Thyroid gland (tissue), 4 donors: ENCODE measurements around the gene KHDC3L. TPM values are rescaled to one million over a fixed set of nuclear protein-coding genes. Genes with fewer than 3 reads are reported as not detected.
A peak's percentile ranks its signal among the peaks of the same experiment; 100 is the strongest.

ENCODE experiments used
- DNase-seq, 2 donors: peaks; one replicate each; pipeline ENCODE4 v3.0.0-alpha.2; 2019
- H3K27ac ChIP-seq, 3 donors: fragments of 200-600 bp; sonication (generic); 1 replicate in 2 of 3; 2 replicates in 1 of 3; pipeline ENCODE4 v1.5.1; 2016 to 2019; ENCODE audit warnings: mild to moderate bottlenecking in 1 of 3, moderate library complexity in 1 of 3
- H3K27me3 ChIP-seq: fragments of 200-600 bp; sonication (generic); one replicate; pipeline ENCODE4 v1.5.1; 2019
- H3K36me3 ChIP-seq, 2 donors: fragments of 200-600 bp; sonication (generic); one replicate each; pipeline ENCODE4 v1.5.1; 2016 to 2019
- H3K4me1 ChIP-seq, 2 donors: fragments of 200-600 bp; sonication (generic); one replicate each; pipeline ENCODE4 v1.5.1; 2017 to 2019
- H3K4me3 ChIP-seq, 3 donors: fragments of 200-600 bp; sonication (generic); replicated peaks in 1 of 3; 1 replicate in 2 of 3; 2 replicates in 1 of 3; pipeline ENCODE4 v1.5.1; 2016; ENCODE audit warnings: mild to moderate bottlenecking in 1 of 3
- H3K9me3 ChIP-seq: fragments of 200-600 bp; sonication (generic); one replicate; pipeline ENCODE4 v1.5.1; 2017
- CTCF ChIP-seq, 6 experiments: fragments of 200-600 bp in 3 of 6; fragments of 450-650 bp in 3 of 6; sonication (generic) in 3 of 6; IDR thresholded peaks; one replicate each; pipeline ENCODE4 v1.5.1; 2016 to 2019; ENCODE audit warnings: antibody characterized with exemption in 6 of 6, mild to moderate bottlenecking in 2 of 6, inconsistent platforms in 1 of 6, moderate library complexity in 1 of 6
- POLR2A ChIP-seq, 2 donors: fragments of 450-650 bp; IDR thresholded peaks; one replicate each; pipeline ENCODE4 v1.6.1; 2017; ENCODE audit warnings: antibody characterized with exemption in 2 of 2, mild to moderate bottlenecking in 2 of 2, moderate library complexity in 1 of 2
- WGBS, 2 donors: methylation state at CpG; one replicate each; pipeline ENCODE4 v1.1.5; 2017; 5-methylcytosine and 5-hydroxymethylcytosine counted together
- intact Hi-C: fragments of 100-400 bp; cut with DNase I; formaldehyde crosslinking; loops from one replicate; pipeline ENCODE4 v1.15.1; 2023
- total RNA-seq, 4 donors: library from RNA; depleted of rRNA; stranded (reverse); fragments of >200 nt; gene quantifications; one replicate each; pipeline ENCODE4 v1.2.3, GENCODE V29; 2016

KHDC3L gene
- not detected for total RNA-seq

GRCh38 chr6:73362358-73362757 is at the start of gene KHDC3L:
Gene KHDC3L, plus strand, starts transcription at chr6:73362658. Its CDS starts 72 bp downstream, at chr6:73362730.
- intact Hi-C loops = no loop called here
- Histone ChIP-seq H3K9me3 (no peaks in the 10 kb centered on the region), H3K27me3 (no peaks in the 10 kb centered on the region), H3K4me1 (no peaks in the 10 kb centered on the region), H3K27ac (no peak within 1 kb of the TSS), H3K4me3 (no peak within 1 kb of the TSS), H3K36me3 (no peaks in the 10 kb centered on the region)
- 85 to 90% methylated on average over 22 to 23 of the region's 23 CpGs for WGBS, 2 donors
- DNase-seq = no peak
- TF ChIP-seq CTCF (IDR thresholded peaks at IDR 0.05) = no peak
- TF ChIP-seq POLR2A (IDR thresholded peaks at IDR 0.05) = no peak

- DNase-seq = no peak
- no peak for TF ChIP-seq CTCF (IDR thresholded peaks at IDR 0.05)
- no peak for TF ChIP-seq POLR2A (IDR thresholded peaks at IDR 0.05)
- WGBS, 2 donors = 23 to 27% methylated on average over 37 to 43 of the region's 61 CpGs
- intact Hi-C loops = no loop called here
- H3K4me1 ChIP-seq = peaks cover 0 to 3% of the 10 kb centered on the region in 2 donors
- no peaks in the 10 kb centered on the region for H3K9me3 ChIP-seq
- no peak overlapping the region for H3K27ac ChIP-seq
- no peaks in the 10 kb centered on the region for H3K36me3 ChIP-seq
- H3K27me3 ChIP-seq = no peaks in the 10 kb centered on the region
- no peak overlapping the region for H3K4me3 ChIP-seq
Measured at GRCh38 chr6:73314577-73315492, 47.6 kb upstream of the KHDC3L start.

GRCh38 chr6:73323323-73323722 is 39.1 kb upstream of the KHDC3L start:
- 90 to 94% methylated on average over 2 of the region's 2 CpGs for WGBS, 2 donors
- TF ChIP-seq POLR2A (IDR thresholded peaks at IDR 0.05) (no peak), CTCF (IDR thresholded peaks at IDR 0.05) (no peak)
- Histone ChIP-seq H3K9me3 (no peaks in the 10 kb centered on the region), H3K36me3 (no peaks in the 10 kb centered on the region), H3K27me3 (no peaks in the 10 kb centered on the region), H3K27ac (no peak overlapping the region), H3K4me1 (peaks cover 0 to 7% of the 10 kb centered on the region in 2 donors), H3K4me3 (no peak overlapping the region)
- no peak for DNase-seq
- intact Hi-C loops = no loop called here

GRCh38 chr6:73325656-73326055 is 36.8 kb upstream of the KHDC3L start:
- Histone ChIP-seq H3K27ac (no peak overlapping the region), H3K4me3 (no peak overlapping the region), H3K27me3 (no peaks in the 10 kb centered on the region), H3K36me3 (no peaks in the 10 kb centered on the region), H3K4me1 (peaks cover 0 to 7% of the 10 kb centered on the region in 2 donors), H3K9me3 (no peaks in the 10 kb centered on the region)
- TF ChIP-seq POLR2A (IDR thresholded peaks at IDR 0.05) (no peak), CTCF (IDR thresholded peaks at IDR 0.05) (no peak)
- DNase-seq = peak; percentile 27 to 36
- intact Hi-C loops = no loop called here
- WGBS, 2 donors = 79 to 83% methylated on average over 3 of the region's 3 CpGs

- peaks cover 0 to 7% of the 10 kb centered on the region in 2 donors for H3K4me1 ChIP-seq
- DNase-seq = no peak
- no peak for TF ChIP-seq POLR2A (IDR thresholded peaks at IDR 0.05)
- no peak for TF ChIP-seq CTCF (IDR thresholded peaks at IDR 0.05)
- H3K27ac ChIP-seq = no peak overlapping the region
- no peaks in the 10 kb centered on the region for H3K36me3 ChIP-seq
- 81 to 87% methylated on average over 3 of the region's 3 CpGs for WGBS, 2 donors
- no peaks in the 10 kb centered on the region for H3K9me3 ChIP-seq
- H3K4me3 ChIP-seq = no peak overlapping the region
- H3K27me3 ChIP-seq = no peaks in the 10 kb centered on the region
- intact Hi-C loops = no loop called here
Measured at GRCh38 chr6:73328790-73329189, 33.7 kb upstream of the KHDC3L start.
